SIG-M5 (cell line): ENCODE data around the gene CRIP3.
"Not testable (repeated sequence)": the region's sequence is repeated elsewhere in the genome, so short reads cannot be mapped to it uniquely, and the experiment has no call there.

ENCODE experiments used
- DNase-seq: peaks from one replicate; lab custom pipeline; 2025; lab: John Stamatoyannopoulos, UW

The CRIP3 gene, protein sequence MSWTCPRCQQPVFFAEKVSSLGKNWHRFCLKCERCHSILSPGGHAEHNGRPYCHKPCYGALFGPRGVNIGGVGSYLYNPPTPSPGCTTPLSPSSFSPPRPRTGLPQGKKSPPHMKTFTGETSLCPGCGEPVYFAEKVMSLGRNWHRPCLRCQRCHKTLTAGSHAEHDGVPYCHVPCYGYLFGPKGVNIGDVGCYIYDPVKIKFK

DNA sequence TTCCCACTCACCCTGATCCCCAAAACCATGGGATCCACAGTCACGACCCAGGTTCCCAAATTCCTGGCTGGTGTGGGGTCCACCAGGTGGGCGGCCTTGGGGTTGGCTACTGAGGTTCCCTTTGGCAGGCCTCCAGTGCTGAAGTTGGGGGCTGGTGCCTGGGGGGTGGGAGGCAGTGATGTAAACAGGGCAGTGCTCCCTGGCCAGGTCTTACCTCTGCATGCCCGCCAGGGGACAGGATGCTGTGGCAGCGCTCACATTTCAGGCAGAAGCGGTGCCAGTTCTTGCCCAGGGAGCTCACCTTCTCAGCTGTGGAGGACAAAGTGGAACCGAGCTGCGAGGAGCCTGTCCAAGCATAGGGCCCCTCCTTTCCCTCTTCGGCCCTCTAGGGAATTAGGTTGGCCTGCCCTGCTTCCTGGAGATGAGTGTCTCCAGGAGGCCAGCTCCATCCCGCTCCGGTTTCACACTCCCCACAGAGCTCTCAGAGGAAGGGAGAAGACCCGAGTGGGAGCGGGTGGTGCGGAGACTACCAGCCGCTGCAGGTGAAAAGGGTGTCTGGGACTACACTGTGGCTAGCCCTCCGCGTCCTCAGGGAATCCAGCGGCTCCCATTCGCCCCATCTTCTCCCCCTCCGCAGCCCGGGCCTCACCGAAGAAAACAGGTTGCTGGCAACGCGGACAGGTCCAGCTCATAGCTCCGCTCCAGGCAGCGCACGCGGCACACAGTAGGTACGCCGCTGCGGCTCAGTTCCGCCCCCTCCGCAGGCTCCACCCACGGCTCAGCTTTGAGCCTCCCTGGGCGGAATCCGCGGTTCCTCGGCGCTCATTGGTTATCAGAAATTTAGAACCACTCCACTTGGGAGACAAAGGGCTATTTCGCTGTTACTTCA, at the start of gene CRIP3:
TSS of gene CRIP3 (minus strand) at position 726 of the 889 bp plus-strand sequence. CDS start at position 692, 34 bp downstream.
- DNase-seq = no peak

DNA sequence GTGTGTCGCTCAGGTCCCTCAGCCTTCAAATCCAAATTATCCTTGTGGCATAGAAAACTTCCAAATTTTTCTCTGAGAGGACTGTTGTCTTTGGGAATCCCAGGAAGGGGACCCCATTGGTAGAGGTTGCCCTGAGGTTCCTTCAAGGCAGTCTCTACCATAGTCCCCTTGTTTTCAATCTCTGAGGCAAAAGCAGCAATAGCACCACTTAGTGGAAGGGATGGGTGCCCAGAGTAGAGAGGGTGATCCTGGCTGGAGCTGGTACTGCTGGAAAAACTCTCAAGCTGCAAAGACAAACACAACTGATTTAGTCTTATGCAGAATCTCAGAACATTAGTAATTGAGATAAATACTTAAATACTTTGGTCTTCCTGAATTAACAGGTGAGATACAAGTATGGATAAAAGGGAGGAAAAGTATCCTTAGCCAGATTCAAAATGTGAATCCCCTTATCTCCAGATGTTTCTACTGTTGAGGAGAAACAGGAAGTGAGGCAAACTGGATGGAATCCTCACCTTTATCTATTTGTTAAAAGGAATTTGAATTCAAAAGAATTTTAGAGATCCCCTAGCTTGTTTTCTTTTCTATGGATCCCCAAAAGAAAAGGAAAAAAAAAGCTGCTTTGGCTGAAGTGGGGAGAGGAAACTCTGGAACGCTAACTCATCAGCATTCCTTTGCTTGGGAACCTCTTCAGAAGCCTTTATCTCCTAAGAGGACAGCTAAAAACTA, 47.4 kb upstream of the CRIP3 start:
- DNase-seq = no peak

DNA sequence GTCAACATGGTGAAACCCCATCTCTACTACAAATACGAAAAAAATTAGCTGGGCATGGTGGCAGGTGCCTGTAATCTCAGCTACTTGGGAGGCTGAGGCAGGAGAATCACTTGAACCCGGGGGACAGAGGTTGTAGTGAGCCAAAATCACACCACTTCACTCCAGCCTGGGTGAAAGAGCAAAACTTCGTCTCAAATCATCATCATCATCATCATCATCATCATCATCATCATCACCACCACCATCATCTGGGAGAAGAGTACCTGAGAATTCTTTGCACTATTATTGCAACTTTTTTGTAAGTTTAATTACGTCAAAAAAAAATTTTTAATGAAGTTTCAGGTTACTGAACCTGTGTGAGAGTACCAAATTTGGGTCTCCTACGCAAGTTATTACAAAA, 43.3 kb upstream of the CRIP3 start:
- DNase-seq = not testable (repeated sequence)

DNA sequence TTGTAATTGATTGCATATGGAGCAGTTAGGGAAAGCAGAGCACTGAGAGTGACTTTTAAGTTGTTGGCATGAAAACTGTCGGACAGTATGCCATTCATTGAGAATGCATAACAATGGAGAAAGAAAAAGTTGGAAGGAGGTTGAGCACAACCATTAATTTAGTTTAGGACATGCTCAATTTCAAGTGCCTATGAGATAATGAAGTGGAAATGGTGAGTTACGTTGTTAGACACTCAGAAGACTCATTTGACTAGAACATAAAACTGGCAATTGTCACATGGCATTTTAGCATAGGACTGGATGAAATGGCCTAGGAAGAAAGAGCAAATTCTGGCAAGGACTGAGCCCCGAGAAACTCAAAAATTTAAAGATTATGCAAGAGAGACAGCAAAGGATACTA, 38.8 kb upstream of the CRIP3 start:
- DNase-seq = no peak

DNA sequence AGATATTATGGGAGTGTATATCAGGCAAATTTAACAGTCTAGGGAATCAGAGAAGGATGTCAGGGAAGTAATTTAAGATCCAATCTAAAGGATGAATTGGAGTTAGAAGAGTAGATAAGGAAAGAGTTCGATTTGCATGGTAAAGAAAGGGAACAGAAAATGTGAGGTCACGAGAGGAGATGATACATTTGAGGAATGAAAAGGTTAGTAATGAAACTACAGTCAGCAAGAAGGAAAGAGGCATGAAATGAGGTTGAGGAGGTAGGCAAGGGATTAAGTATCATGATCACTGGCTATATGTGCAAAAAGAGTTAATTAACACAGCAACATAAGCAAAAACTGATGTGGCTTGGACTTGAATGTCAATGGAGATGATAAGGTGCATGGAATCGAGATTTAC, 38.4 kb upstream of the CRIP3 start:
- no peak for DNase-seq

DNA sequence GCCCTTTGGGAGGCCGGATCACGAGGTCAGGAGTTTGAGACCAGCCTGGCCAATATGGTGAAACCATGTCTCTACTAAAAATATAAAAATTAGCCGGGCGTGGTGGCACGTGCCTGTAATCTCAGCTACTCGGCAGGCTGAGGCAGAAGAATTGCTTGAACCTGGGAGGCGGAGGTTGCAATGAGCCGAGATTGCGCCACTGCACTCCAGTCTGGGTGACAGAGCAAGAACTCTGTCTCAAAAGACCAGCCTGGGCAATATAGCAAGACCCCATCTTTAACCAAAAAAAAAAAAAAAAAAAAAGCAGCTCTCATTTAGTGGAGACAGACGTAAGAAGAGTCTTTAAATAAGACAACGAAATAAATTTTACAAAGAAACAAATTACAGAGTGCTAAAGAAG, 37.6 kb upstream of the CRIP3 start:
- DNase-seq = not testable (repeated sequence)

DNA sequence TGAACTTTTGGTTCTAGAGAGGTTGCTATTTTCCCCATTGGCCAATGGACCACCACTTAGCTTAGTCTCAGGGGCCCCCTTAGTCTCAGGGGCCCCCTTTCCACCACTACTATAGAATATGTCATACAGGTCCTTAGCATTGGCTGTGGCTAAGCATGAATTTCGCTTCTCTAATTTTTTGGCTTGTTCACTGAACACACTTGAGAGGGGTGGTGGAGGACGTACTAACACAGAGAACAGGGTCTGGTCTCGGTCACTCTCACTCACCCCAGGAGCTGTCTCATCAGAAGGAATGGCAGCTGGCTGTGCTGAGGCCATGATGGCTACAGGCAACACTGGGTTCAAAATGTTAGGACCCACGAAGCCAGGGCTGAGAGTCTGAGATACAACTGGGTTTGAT, 30.5 kb upstream of the CRIP3 start:
- DNase-seq = no peak

DNA sequence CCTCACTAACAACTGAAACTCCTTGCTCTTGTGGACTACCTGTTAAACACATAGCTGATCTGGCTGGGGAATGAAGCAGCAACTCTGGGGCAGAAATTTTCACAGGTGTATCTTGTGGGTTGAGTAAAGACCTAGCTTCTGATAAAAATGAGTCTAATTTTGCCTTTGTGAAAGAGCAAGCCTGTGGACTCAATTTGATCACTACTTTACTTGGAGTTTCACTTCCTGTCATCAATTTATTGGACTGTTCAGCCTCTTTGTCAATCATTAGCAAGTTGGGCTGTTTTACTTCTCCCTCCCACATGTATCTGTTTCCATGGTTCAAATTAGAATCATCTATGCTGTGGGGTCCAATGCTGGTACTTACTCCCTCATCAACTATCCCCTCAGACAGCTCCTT, 29.6 kb upstream of the CRIP3 start:
- no peak for DNase-seq

DNA sequence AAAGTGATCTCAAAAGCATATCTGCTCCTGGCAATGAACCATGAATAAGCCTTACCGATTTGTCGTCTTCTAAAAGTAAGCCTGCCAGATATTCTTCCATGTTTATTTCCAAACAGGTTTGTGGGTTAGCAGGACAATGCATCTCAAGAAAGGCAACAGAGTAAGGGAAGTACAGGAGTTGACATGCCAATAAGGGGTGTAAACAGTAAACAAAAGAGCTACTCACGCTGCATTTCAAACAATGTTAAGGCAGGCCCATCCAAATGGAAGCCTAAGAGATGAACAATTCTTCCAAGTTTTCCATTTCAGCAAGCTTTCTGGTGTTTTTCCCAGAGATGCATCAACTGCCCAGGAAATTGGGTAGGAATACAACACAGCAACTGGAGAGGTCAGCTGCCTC, 27.8 kb upstream of the CRIP3 start:
- no peak for DNase-seq

DNA sequence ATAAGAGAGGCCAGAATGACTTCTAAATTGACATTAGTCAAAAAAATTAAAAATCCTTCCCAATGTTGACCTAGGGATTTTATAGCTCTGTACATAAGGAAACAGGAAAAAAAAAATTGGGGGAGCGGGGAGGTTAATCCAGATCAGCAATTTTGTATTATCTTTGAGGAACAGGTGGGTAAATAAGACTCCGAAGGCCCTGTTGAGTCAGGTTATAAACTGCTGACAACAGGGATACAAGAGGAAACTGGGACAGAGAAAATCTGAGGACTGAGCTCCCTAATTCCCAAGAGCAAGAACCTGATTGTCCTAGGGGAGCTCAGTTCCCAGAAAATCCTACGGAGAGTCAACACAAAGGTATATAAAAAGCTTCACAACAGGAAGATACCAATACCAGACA, 26.8 kb upstream of the CRIP3 start:
- no peak for DNase-seq

DNA sequence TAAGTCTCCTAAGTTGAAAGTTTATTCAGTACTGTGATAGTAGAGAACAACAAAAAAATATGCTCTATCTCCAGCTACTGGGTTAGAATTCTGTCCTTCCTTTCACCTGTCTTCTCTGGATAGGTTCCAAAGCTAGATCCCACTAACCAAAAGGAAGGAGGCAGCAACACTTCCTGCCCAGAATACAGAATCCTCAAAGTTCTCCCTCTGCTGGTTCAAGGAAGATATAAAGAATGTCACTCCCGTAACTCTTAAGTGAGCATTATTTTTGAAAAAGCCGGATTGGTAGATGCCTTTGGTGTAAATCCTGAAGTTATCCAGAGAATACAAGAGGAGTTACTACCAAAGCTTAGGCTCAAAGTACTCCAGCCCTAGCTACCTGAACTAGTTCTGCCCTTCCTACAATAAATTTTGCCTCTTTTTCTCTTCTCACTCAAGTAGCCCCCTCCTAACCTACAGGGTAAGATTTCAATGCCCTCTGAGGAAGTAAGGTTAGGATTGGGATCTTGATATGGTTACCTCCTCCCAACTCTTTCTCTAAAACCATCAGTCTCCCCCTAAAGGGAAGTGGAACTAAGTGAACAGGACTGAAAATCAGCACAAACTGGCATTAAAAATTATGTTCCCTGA, 26.0 kb upstream of the CRIP3 start:
- no peak for DNase-seq

DNA sequence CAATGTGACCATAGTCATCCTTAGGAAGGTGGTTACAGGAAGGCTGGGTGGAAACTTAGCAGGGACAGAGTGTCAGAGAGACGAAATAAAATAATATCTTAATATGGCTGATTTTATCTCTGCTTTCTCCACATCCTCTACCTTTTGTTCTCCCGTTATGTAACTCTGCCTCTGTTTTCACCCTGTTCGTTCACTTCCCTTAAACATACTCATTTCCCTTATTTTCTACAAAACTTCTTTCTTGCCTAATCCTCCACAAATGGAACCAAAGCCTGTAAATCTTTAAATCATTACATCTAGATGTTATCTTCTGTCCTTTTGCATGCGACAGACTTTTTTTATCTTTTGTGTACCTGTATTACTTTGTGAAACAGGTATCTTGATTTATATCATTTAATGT, 23.3 kb upstream of the CRIP3 start:
- peak; percentile 51 for DNase-seq

DNA sequence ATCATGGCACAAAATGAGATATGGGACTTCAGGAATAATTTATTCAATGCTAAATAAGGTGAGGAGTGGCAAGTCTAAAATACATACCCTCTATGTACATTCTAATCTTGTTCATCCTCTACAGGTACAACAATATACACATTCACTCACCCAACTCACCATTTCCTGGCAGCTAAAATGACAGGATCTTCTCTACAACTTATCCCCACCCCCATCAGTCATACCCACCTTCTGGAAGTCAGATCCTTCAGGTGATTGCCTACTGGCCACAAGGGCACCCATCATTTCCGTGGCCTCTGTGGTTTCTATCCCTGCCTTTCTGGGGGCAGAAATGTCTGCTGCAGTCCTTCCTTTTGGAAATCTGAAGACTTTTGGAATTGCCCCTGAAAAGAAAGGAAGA, 22.8 kb upstream of the CRIP3 start:
- DNase-seq = no peak

DNA sequence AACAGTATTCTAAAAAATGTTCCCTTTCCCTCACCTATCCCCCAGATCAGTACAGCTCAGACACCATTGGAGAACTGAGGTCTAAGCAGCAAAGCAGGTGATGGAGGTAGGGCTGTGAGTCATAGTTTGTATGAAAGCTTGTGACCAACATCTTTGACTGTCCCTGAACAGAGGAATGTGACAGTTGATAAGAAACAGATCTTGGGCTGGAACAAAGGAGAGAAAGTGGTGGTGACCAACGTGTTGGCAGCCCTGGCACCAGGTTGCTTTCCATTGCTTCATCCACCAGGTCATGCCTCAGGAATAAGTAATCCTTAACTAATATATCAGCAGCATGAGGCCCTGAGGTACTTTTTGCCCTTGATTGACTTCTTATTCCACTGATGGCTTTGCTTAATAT, 19.9 kb upstream of the CRIP3 start:
- DNase-seq = no peak

DNA sequence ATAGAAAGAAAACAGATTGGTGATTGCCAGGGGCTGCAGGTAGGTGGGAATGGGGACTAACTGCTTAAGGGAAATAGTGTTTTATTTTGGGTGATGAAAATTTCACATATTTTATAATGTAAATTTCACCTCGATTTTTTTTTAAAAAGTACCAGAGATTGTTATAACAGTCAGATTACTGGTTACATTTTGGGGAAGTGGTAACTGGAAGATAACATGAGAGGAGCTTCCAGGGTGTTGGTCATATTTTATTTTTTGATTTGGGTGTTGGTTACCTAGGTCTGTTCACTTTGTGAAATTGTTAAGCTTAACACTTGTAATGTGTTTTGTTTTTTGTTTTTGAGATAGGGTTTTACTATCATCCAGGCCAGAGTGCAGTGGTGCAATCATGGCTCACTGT, 17.2 kb upstream of the CRIP3 start:
- DNase-seq = no peak

DNA sequence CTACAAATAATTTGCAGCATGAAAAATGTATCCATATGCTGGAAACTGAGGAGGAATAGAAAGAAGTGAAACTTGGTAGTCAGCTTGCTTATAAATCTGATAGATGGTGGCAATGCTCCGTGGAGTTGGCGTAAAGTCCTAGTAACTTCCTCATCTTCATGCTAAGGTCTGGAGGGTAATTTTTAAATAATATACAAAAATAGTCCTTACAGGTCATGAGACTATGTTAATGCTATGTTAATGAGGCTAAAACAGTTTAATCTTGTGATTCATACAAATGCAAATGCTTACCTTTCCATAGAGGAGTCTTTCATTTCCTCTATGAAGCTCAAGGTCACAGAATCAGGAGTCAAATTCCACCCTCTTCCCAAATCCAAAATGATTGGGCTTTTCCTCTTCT, 9.4 kb upstream of the CRIP3 start:
- DNase-seq = no peak

DNA sequence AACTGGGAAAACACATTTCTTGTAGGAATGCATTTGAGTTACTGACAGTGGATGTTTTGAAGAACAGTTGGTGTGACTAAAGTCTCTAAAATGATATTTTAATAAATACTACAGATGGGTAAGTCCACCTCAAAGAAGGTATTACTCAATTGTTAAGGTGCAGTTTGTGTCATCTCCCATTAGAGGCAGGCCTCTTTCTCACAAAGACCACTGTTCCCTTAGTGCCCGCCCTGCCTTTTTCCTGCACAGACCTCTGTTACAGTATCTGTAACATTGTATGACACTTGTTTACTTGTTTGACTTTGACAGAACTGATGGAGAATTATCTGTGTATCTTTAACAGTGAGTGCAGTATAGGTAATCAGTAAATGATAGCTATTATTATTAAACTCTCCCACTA, 5.2 kb upstream of the CRIP3 start:
- DNase-seq = no peak

DNA sequence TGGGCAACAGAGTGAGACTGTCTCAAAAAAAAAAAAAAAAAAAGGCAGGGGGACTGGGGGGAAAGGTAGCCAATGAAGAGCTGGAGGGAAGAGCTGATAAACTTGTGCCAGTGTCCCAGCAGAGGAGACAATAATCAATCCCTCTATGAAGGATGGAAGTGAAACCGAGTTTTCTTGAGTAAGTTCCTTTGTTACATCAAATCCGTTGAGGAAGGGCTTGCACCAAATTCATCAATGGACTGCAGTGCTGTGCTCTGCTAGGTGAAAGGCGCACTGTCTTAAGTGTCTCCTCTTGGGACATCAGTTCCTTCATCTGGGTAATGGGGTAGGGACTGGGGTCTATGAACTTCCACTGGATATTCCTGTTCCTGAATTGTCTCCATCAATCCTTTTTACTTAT, 3.0 kb upstream of the CRIP3 start:
- DNase-seq = peak; percentile 24

DNA sequence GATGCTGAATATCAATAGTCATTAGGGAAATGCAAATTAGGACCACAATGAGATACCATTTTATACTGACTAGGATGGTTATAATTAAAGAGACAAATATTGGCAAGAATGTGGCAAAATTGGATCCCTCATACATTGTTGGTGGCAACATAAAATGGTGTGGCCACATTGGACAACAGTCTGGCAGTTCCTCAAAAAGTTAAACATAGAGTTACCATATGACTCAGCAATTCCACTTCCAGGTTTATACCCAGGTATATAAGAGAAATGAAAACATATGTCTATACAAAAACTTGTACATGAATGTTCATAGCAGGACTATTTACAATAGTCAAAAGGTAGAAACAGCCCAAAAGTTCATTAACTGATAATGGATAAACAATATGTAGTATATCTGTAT, 2.0 kb upstream of the CRIP3 start:
- no peak for DNase-seq

DNA sequence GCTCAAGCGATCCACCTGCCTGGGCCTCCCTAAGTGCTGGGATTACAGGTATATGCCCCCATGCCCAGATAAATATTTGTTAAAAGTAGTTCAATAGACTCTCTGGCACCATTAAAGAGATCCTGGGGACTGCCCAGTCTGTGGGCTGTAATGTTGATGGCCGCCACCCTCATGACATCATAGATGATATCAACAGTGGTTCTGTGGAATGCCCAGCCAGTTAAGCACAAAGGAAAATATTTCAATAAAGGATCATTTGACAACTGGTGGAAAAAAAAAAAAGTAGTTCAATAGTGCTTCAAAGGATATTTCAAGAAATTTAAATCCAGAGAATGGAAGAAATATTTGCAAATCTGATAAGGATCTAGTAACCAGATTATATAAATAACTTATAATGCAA, 1.5 kb upstream of the CRIP3 start:
- DNase-seq = no peak

DNA sequence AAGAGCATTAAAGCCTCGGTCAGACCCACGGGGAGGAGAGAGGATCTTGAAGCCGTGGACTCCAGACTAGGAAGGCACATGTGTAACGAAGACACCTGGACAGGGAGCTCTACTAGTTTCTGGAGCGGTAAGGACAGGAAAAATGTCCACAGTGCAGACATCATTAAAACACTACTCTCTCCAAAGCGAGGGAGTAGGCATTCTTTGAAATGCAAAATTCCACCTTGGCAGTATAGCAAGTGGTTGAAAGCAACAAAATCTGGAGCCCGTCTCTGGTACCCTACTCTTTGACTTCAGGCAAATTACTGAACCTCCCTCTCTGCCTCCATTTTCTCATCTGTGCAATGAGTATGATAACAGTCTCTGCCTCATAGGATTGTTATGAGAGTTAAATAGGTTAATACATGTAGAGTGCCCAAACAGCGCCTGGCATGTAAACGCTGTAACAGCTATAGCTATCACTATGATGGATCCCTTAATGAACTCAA, 408 bp upstream of the CRIP3 start:
- no peak for DNase-seq

DNA sequence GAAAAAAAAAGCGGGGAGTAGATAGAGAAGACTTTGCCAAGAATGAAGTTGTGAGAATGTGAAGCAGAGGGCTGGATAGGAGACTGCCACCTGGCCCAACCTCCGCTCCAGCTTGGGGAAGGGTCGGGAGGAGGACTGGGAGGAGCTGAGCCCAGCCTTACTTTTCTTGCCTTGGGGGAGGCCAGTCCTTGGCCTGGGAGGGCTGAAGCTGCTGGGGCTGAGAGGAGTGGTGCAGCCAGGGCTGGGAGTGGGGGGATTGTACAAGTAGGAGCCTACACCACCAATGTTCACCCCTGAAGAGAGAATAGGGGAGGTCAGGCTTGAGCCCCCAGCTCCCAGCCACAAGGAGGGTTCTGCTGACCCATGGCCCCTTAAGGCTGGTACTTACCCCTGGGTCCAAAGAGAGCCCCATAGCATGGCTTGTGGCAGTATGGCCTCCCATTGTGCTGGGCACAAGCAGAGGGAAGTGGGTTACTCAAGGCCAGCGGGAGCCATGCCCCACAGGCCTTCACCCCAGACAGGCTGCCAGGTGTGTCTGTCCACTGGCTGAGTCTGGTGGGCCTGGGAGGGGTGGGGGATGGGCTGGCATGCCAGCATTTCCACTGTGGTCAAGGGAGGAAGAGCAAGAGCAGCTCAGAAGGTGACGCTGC, 1.1 kb downstream of the CRIP3 start:
- DNase-seq = no peak
